IMR-90 (cell line): ENCODE measurements around the gene ARPP21. TPM values are rescaled to one million over a fixed set of nuclear protein-coding genes. Genes with fewer than 3 reads are reported as not detected.

Source experiments
- ATAC-seq: fragments of 200-7000 bp; cut with Tn5 transposase; 2 replicates; pipeline ENCODE4 v1.9.1; 2020; ENCODE audit warnings: low read depth, mild to moderate bottlenecking, moderate library complexity
- BruUV-seq: library from RNA; stranded (reverse); fragments of 400-500 nt; replicated peaks from 2 replicates; lab custom pipeline; 2021; lab: Mats Ljungman, UMichigan
- CTCF ChIA-PET: fragments of 300-600 bp; formaldehyde crosslinking; extraction: SDS; loops from one replicate; lab custom pipeline; 2021; ENCODE audit warnings: antibody characterized with exemption; lab: Yijun Ruan, JAX
- POLR2A ChIA-PET: fragments of 300-600 bp; sonication (Branson Sonifier 250); formaldehyde crosslinking; loops from one replicate; lab custom pipeline; 2022; ENCODE audit warnings: antibody characterized with exemption; ENCODE audit not compliant: unreplicated experiment; lab: Charles Lee
- DNase-seq: peaks from one replicate; pipeline ENCODE4 v3.0.0; 2013
- H2AFZ ChIP-seq: replicated peaks from 2 replicates; pipeline ENCODE3; 2013; ENCODE audit warnings: low read length, mild to moderate bottlenecking; ENCODE audit not compliant: poor library complexity
- H2AK5ac ChIP-seq: 2 replicates; pipeline ENCODE4 v1.6.1; 2013; ENCODE audit warnings: low read depth, low read length, inconsistent platforms
- H2AK9ac ChIP-seq: replicated peaks from 2 replicates; pipeline ENCODE3; 2013; ENCODE audit warnings: mild to moderate bottlenecking, low read depth, low read length, moderate library complexity; ENCODE audit not compliant: poor library complexity
- H2BK120ac ChIP-seq: 2 replicates; pipeline ENCODE4 v1.6.1; 2013; ENCODE audit warnings: low read depth, low read length, inconsistent platforms
- H2BK15ac ChIP-seq: 3 replicates; pipeline ENCODE4 v1.6.1; 2013; ENCODE audit warnings: low read depth, low read length, inconsistent platforms
- H2BK20ac ChIP-seq: 2 replicates; pipeline ENCODE4 v1.6.1; 2013; ENCODE audit warnings: low read depth, mild to moderate bottlenecking, inconsistent platforms, low read length, moderate library complexity
- H2BK5ac ChIP-seq: 2 replicates; pipeline ENCODE4 v1.6.1; 2013; ENCODE audit warnings: mild to moderate bottlenecking, low read depth, low read length, inconsistent platforms; ENCODE audit not compliant: poor library complexity, severe bottlenecking
- H3K14ac ChIP-seq: replicated peaks from 2 replicates; pipeline ENCODE4 v1.6.1; 2013; ENCODE audit warnings: low read depth, low read length, inconsistent platforms
- H3K18ac ChIP-seq: 2 replicates; pipeline ENCODE4 v1.6.1; 2013; ENCODE audit warnings: low read depth, low read length, control low read depth
- H3K23ac ChIP-seq: 2 replicates; pipeline ENCODE4 v1.6.1; 2013; ENCODE audit warnings: low read depth, low read length, inconsistent platforms
- H3K27ac ChIP-seq: 2 replicates; pipeline ENCODE4 v1.5.1; 2013; ENCODE audit warnings: mild to moderate bottlenecking, control low read depth, low read length; ENCODE audit not compliant: insufficient read depth
- H3K27me3 ChIP-seq: 2 replicates; pipeline ENCODE4 v1.6.1; 2013; ENCODE audit warnings: low read length; ENCODE audit not compliant: control insufficient read depth, insufficient read depth
- H3K36me3 ChIP-seq: 2 replicates; pipeline ENCODE4 v1.6.1; 2013; ENCODE audit warnings: low read length, mixed read lengths; ENCODE audit not compliant: control insufficient read depth, insufficient read depth
- H3K4ac ChIP-seq: 2 replicates; pipeline ENCODE4 v1.6.1; 2013; ENCODE audit warnings: low read depth, low read length, inconsistent platforms
- H3K4me1 ChIP-seq: 2 replicates; pipeline ENCODE4 v1.6.1; 2013; ENCODE audit warnings: low read length, mixed read lengths; ENCODE audit not compliant: control insufficient read depth, insufficient read depth
- H3K4me2 ChIP-seq: 2 replicates; pipeline ENCODE4 v1.6.1; 2013; ENCODE audit warnings: low read depth, mild to moderate bottlenecking, control low read depth, low read length, moderate library complexity
- H3K4me3 ChIP-seq: 2 replicates; pipeline ENCODE4 v1.5.1; 2013; ENCODE audit warnings: low read depth, mild to moderate bottlenecking, control low read depth, low read length, moderate library complexity; ENCODE audit not compliant: insufficient read depth
- H3K56ac ChIP-seq: 2 replicates; pipeline ENCODE4 v1.6.1; 2013; ENCODE audit warnings: low read length, inconsistent platforms; ENCODE audit not compliant: insufficient read depth; ENCODE audit errors: extremely low read depth
- H3K79me1 ChIP-seq, 2 experiments: 2 replicates each; pipeline ENCODE4 v1.6.1; 2013; ENCODE audit warnings: low read length in 2 of 2, inconsistent platforms in 1 of 2, low read depth in 1 of 2
- H3K9ac ChIP-seq: 2 replicates; pipeline ENCODE4 v1.6.1; 2013; ENCODE audit warnings: low read depth, low read length, control low read depth
- H3K9me1 ChIP-seq: 2 replicates; pipeline ENCODE4 v1.6.1; 2013; ENCODE audit warnings: low read length, inconsistent platforms; ENCODE audit not compliant: insufficient read depth
- H3K9me3 ChIP-seq: 2 replicates; pipeline ENCODE4 v1.6.1; 2013; ENCODE audit warnings: low read length; ENCODE audit not compliant: control insufficient read depth, insufficient read depth
- H4K20me1 ChIP-seq: 2 replicates; pipeline ENCODE4 v1.6.1; 2013; ENCODE audit warnings: low read length, inconsistent platforms; ENCODE audit not compliant: insufficient read depth
- H4K5ac ChIP-seq: 2 replicates; pipeline ENCODE4 v1.6.1; 2013; ENCODE audit warnings: mild to moderate bottlenecking, low read depth, low read length, control low read depth
- H4K8ac ChIP-seq, 2 experiments: 2 replicates each; pipeline ENCODE4 v1.6.1; 2013; ENCODE audit warnings: low read depth in 2 of 2, low read length in 2 of 2, control low read depth in 1 of 2, inconsistent platforms in 1 of 2
- H4K91ac ChIP-seq: 2 replicates; pipeline ENCODE4 v1.6.1; 2013; ENCODE audit warnings: low read depth, low read length, inconsistent platforms; ENCODE audit not compliant: insufficient read depth
- BHLHE40 ChIP-seq: fragments of 150-350 bp; IDR thresholded peaks from 2 replicates; pipeline ENCODE4 v1.6.1; 2016; ENCODE audit warnings: mild to moderate bottlenecking, low read depth, low read length
- CEBPB ChIP-seq: IDR thresholded peaks from 2 replicates; pipeline ENCODE4 v1.6.1; 2012; ENCODE audit warnings: low read depth, low read length, improper control_type of control experiment
- CHD1 ChIP-seq: IDR thresholded peaks from 2 replicates; pipeline ENCODE4 v1.6.1; 2012; ENCODE audit warnings: low read depth, low read length, improper control_type of control experiment
- FOS ChIP-seq: fragments of 150-350 bp; IDR thresholded peaks from 2 replicates; pipeline ENCODE4 v1.6.1; 2016; ENCODE audit warnings: low read depth, low read length
- NFE2L2 ChIP-seq: fragments of 150-350 bp; IDR thresholded peaks from 2 replicates; pipeline ENCODE4 v1.6.1; 2016; ENCODE audit warnings: low read depth, mild to moderate bottlenecking, low read length
- POLR2A ChIP-seq: IDR thresholded peaks from 2 replicates; pipeline ENCODE4 v1.6.1; 2012; ENCODE audit warnings: mild to moderate bottlenecking, low read depth, low read length
- RAD21 ChIP-seq: IDR thresholded peaks from 2 replicates; pipeline ENCODE4 v1.6.1; 2012; ENCODE audit warnings: low read length, improper control_type of control experiment
- RCOR1 ChIP-seq: IDR thresholded peaks from 2 replicates; pipeline ENCODE4 v1.6.1; 2012; ENCODE audit warnings: mild to moderate bottlenecking, low read length, improper control_type of control experiment; ENCODE audit not compliant: insufficient replicate concordance
- RFX5 ChIP-seq: IDR thresholded peaks from 2 replicates; pipeline ENCODE4 v1.8.0; 2012; ENCODE audit warnings: low read depth, mild to moderate bottlenecking, low read length, moderate library complexity
- SMC3 ChIP-seq: fragments of 150-350 bp; IDR thresholded peaks from 2 replicates; pipeline ENCODE4 v1.6.1; 2016; ENCODE audit warnings: low read depth, mild to moderate bottlenecking, antibody characterized with exemption, low read length, moderate library complexity
- WGBS, 2 experiments: methylation state at CpG; one replicate each; pipeline versions ENCODE4 v1.1.5 to v1.1.7; 2013; ENCODE audit warnings: missing lambda C conversion rate in 2 of 2; ENCODE audit not compliant: insufficient read length in 1 of 2; ENCODE audit errors: extremely low coverage in 2 of 2; 5-methylcytosine and 5-hydroxymethylcytosine counted together
- dilution Hi-C: fragments of 300-500 bp; cut with HindIII; formaldehyde crosslinking; loops from one replicate; pipeline ENCODE4 v1.14.3; 2018; ENCODE audit warnings: low sequenced_read_pairs; ENCODE audit not compliant: unreplicated experiment
- in situ Hi-C: fragments of 300-500 bp; cut with MboI; formaldehyde crosslinking; loops from 3 replicates; pipeline ENCODE4 v1.14.3; 2019; ENCODE audit warnings: low sequenced_read_pairs, inconsistent platforms, mixed read lengths
- intact Hi-C: fragments of 100-400 bp; cut with micrococcal nuclease; formaldehyde crosslinking; loops from 2 replicates; pipeline ENCODE4 v1.10.0; 2022
- polyA plus RNA-seq, 3 experiments: library from polyadenylated mRNA; depleted of rRNA; stranded (reverse); fragments of >200 nt; gene quantifications; 2 replicates each; pipeline ENCODE4 v1.2.3, GENCODE V29; 2012; ENCODE audit warnings: low replicate concordance in 1 of 3
- total RNA-seq: library from RNA; depleted of rRNA; stranded (reverse); fragments of >200 nt; gene quantifications from 2 replicates; pipeline ENCODE4 v1.2.3, GENCODE V29; 2012
- TF ChIP-seq, protein P1 (sequence below): fragments of 150-350 bp; IDR thresholded peaks from 2 replicates; pipeline ENCODE4 v1.6.1; 2017; ENCODE audit warnings: mild to moderate bottlenecking, antibody characterized with exemption, low read length, low read depth

The ARPP21 gene
- total and polyA plus RNA-seq, 2 of the 4 experiments (the other 2 are of a cell fraction), result not detected

DNA sequence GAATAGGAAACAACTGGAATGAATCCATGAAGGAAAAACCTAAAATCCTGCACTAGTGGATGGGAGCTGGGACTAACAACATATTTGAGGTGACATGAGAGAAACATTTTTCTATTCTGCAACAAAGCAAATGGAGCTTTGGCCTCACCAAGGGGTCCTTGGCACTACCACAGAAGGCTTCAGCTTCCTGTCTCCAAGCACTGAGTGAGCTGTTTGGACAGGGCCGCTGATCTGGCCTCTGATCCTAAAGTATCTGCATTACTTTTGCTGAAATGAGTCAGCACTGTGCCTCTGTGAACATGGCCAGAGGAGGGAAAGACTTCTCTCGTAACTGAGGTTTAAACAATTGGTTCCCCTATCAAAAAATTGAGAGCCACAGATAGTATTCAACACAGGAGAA lies 9.0 kb downstream of the ARPP21 start:
- in situ Hi-C loops (no loop called here), dilution Hi-C loops (no loop called here)
- no peaks in the 10 kb centered on the region for H3K4me1 ChIP-seq

More for the DNA sequence above, 9.0 kb downstream of the ARPP21 start:
- Histone ChIP-seq H3K4me2 (no peak overlapping the region), H2BK5ac (no peak overlapping the region), H3K23ac (no peak overlapping the region), H3K9me3 (peaks cover 2% of the 10 kb centered on the region; the same call in 1 of the 2 replicates), H2BK20ac (no peak overlapping the region), H3K79me1 (no peaks in the 10 kb centered on the region), H3K4me3 (no peak overlapping the region), H3K56ac (no peak overlapping the region), H3K14ac (no peak overlapping the region), H2AK5ac (no peak overlapping the region), H2BK120ac (no peak overlapping the region), H3K18ac (no peak overlapping the region), H2AFZ (no peak overlapping the region), H4K20me1 (no peaks in the 10 kb centered on the region), H3K9ac (no peak overlapping the region), H3K4ac (no peak overlapping the region), H4K8ac (no peak overlapping the region), H4K91ac (no peak overlapping the region), H3K27ac (no peak overlapping the region), H2BK15ac (no peak overlapping the region), H2AK9ac (no peak overlapping the region), H3K36me3 (no peaks in the 10 kb centered on the region), H3K27me3 (no peaks in the 10 kb centered on the region), H4K5ac (no peak overlapping the region), H3K9me1 (no peaks in the 10 kb centered on the region)
- ATAC-seq (no peak), DNase-seq (peak; percentile 1)
- ChIA-PET CTCF (no interaction called here), POLR2A (no interaction called here)
- BruUV-seq, result no TSS peak
- no CpG with 5 or more reads among the region's 2 CpGs for WGBS, 2 experiments
- intact Hi-C loops, result no loop called here
- TF ChIP-seq RFX5 (no peak), CHD1 (no peak), BHLHE40 (no peak), FOS (no peak), SMC3 (no peak), NFE2L2 (no peak), RCOR1 (no peak), CEBPB (no peak), RAD21 (no peak), POLR2A (no peak)
- TF ChIP-seq, protein P1, sequence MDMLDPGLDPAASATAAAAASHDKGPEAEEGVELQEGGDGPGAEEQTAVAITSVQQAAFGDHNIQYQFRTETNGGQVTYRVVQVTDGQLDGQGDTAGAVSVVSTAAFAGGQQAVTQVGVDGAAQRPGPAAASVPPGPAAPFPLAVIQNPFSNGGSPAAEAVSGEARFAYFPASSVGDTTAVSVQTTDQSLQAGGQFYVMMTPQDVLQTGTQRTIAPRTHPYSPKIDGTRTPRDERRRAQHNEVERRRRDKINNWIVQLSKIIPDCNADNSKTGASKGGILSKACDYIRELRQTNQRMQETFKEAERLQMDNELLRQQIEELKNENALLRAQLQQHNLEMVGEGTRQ, result no peak
